K562 (cell line): ENCODE results near the gene GTPBP1. TPM values are rescaled to one million over a fixed set of nuclear protein-coding genes. Genes with fewer than 3 reads are reported as not detected.

Experiments used
- ATAC-seq: fragments of 200-7000 bp; cut with Tn5 transposase; 3 replicates; pipeline ENCODE4 v1.9.1; 2020; ENCODE audit warnings: moderate library complexity
- BruUV-seq: library from RNA; stranded (reverse); fragments of 400-500 nt; replicated peaks from 2 replicates; lab custom pipeline; 2021; lab: Mats Ljungman, UMichigan
- CTCF ChIA-PET: fragments of 300-600 bp; formaldehyde crosslinking; extraction: SDS; loops from one replicate; lab custom pipeline; 2021; ENCODE audit warnings: low intra/inter-chr PET ratio; lab: Yijun Ruan, JAX
- POLR2A ChIA-PET: fragments of 300-600, 350-650 bp; sonication (Branson Sonifier 250); formaldehyde crosslinking; extraction: SDS; loops from one replicate; lab custom pipeline; 2021; ENCODE audit warnings: antibody characterized with exemption, inconsistent platforms; lab: Yijun Ruan, JAX
- DNase-seq, 4 experiments: peaks; one replicate each; pipeline versions ENCODE4 v3.0.0 to v3.0.0-alpha.2; 2011 to 2018; ENCODE audit warnings: low spot score in 3 of 4, mixed read lengths in 3 of 4; ENCODE audit errors: extremely low read depth in 1 of 4
- FAIRE-seq: peaks from 2 replicates; lab custom pipeline; 2011; peaks lifted over from hg19 to GRCh38; lab: Jason Lieb, UNC
- H2AFZ ChIP-seq: 2 replicates; pipeline ENCODE4 v1.6.0; 2011; ENCODE audit warnings: low read depth, low read length, control low read depth, inconsistent platforms
- H3K27ac ChIP-seq: fragments of 200-600 bp; 3 replicates; pipeline ENCODE4 v1.8.0; 2011; ENCODE audit warnings: low read depth, mild to moderate bottlenecking, control low read depth, inconsistent platforms, low read length, moderate library complexity, mixed read lengths; ENCODE audit errors: extremely low read depth
- H3K27me3 ChIP-seq, 2 experiments: fragments of 300-600 bp in 1 of 2; 2 replicates in 1 of 2; 3 replicates in 1 of 2; pipeline versions ENCODE4 v1.6.0 to v1.8.0; 2011; ENCODE audit warnings: inconsistent platforms in 2 of 2, low read length in 2 of 2, mild to moderate bottlenecking in 1 of 2, mixed read lengths in 1 of 2, moderate library complexity in 1 of 2; ENCODE audit not compliant: control insufficient read depth in 2 of 2, insufficient read depth in 2 of 2
- H3K36me3 ChIP-seq: fragments of 300-600 bp; 3 replicates; pipeline ENCODE4 v1.8.0; 2011; ENCODE audit warnings: mild to moderate bottlenecking, low read length, inconsistent platforms; ENCODE audit not compliant: control insufficient read depth, insufficient read depth
- H3K4me1 ChIP-seq, 2 experiments: fragments of 200-600 bp in 1 of 2; replicated peaks in 1 of 2; 2 replicates in 1 of 2; 3 replicates in 1 of 2; pipeline versions ENCODE4 v1.5.1 to v1.8.0; 2011; ENCODE audit warnings: inconsistent platforms in 2 of 2, low read length in 2 of 2, mild to moderate bottlenecking in 1 of 2, mixed read lengths in 1 of 2, moderate library complexity in 1 of 2; ENCODE audit not compliant: control insufficient read depth in 2 of 2, insufficient read depth in 2 of 2
- H3K4me2 ChIP-seq: 2 replicates; pipeline ENCODE4 v1.6.1; 2011; ENCODE audit warnings: low read length, control low read depth, inconsistent platforms, mixed read lengths; ENCODE audit not compliant: insufficient read depth
- H3K4me3 ChIP-seq: fragments of 200-600 bp; sonication (generic), shearing (Covaris generic); 2 replicates; pipeline ENCODE4 v1.5.1; 2016; ENCODE audit warnings: control low read depth, inconsistent platforms
- H3K79me2 ChIP-seq: fragments of 200-600 bp; 3 replicates; pipeline ENCODE4 v1.8.0; 2011; ENCODE audit warnings: low read length, inconsistent platforms; ENCODE audit not compliant: control insufficient read depth, insufficient read depth
- H3K9ac ChIP-seq, 2 experiments: 2 replicates each; pipeline versions ENCODE4 v1.6.0 to v1.6.1; 2011; ENCODE audit warnings: low read depth in 2 of 2, low read length in 2 of 2, control low read depth in 1 of 2, inconsistent platforms in 1 of 2, mild to moderate bottlenecking in 1 of 2, mixed read lengths in 1 of 2; ENCODE audit not compliant: insufficient read depth in 1 of 2
- H3K9me1 ChIP-seq: one replicate; pipeline ENCODE4 v1.6.0; 2011; ENCODE audit warnings: inconsistent platforms, mild to moderate bottlenecking, low read length, moderate library complexity; ENCODE audit not compliant: control insufficient read depth, insufficient read depth
- H3K9me3 ChIP-seq: replicated peaks from 2 replicates; pipeline ENCODE4 v1.5.1; 2011; ENCODE audit warnings: low read depth, low read length, inconsistent platforms; ENCODE audit not compliant: control insufficient read depth, insufficient read depth
- H4K20me1 ChIP-seq: replicated peaks from 2 replicates; pipeline ENCODE4 v1.6.1; 2011; ENCODE audit warnings: low read length, inconsistent platforms, mixed read lengths; ENCODE audit not compliant: control insufficient read depth, insufficient read depth
- ELF2 ChIP-seq: fragments of 250-450 bp; sonication (Bioruptor Pico); IDR thresholded peaks from 2 replicates; pipeline ENCODE4 v1.5.0; 2021; ENCODE audit warnings: mild to moderate bottlenecking
- ETV1 ChIP-seq: fragments of 450-650 bp; conservative IDR thresholded peaks from 2 replicates; pipeline ENCODE4 v1.6.1; 2016; ENCODE audit warnings: missing genetic modification characterization, control low read depth, low read depth, missing compliant biosample characterization
- ETV6 ChIP-seq, 3 experiments: fragments of 150-350 bp in 1 of 3; sonication (generic) in 1 of 3; formaldehyde crosslinking in 1 of 3; IDR thresholded peaks; 2 replicates each; pipeline versions ENCODE4 v1.6.1 to v1.8.0; 2014 to 2022; ENCODE audit warnings: borderline replicate concordance in 2 of 3, low read depth in 2 of 3, antibody characterized with exemption in 1 of 3, low read length in 1 of 3, mild to moderate bottlenecking in 1 of 3, missing genetic modification reagents in 1 of 3
- NFE2L1 ChIP-seq: fragments of 450-650 bp; IDR thresholded peaks from 2 replicates; pipeline ENCODE4 v1.6.1; 2016; ENCODE audit warnings: missing genetic modification characterization, low read depth, mild to moderate bottlenecking, missing compliant biosample characterization, moderate library complexity, borderline replicate concordance
- SRSF3 ChIP-seq: fragments of 200-400 bp; formaldehyde crosslinking; IDR thresholded peaks from 2 replicates; pipeline ENCODE4 v1.6.1; 2016; ENCODE audit warnings: mild to moderate bottlenecking, low read length, moderate library complexity; ENCODE audit not compliant: insufficient read depth
- TBL1XR1 ChIP-seq, 2 experiments: IDR thresholded peaks; 2 replicates each; pipeline ENCODE4 v1.6.1; 2012; ENCODE audit warnings: improper control_type of control experiment in 2 of 2, low read length in 2 of 2, mild to moderate bottlenecking in 1 of 2
- ZNF239 ChIP-seq: fragments of 250-450 bp; sonication (Bioruptor Pico); IDR thresholded peaks from 2 replicates; pipeline ENCODE4 v1.4.0; 2020; ENCODE audit warnings: mild to moderate bottlenecking
- ZNF311 ChIP-seq: fragments of 250-450 bp; sonication (Bioruptor Pico); IDR thresholded peaks from 2 replicates; pipeline ENCODE4 v1.4.0; 2020; ENCODE audit warnings: mild to moderate bottlenecking, moderate library complexity
- WGBS: fragments of 100-300 bp; shearing (Covaris generic); methylation state at CpG from one replicate; pipeline ENCODE4 v1.1.6; 2016; ENCODE audit warnings: low coverage, mixed read lengths; ENCODE audit not compliant: insufficient coverage; ENCODE audit errors: missing lambda C conversion rate; 5-methylcytosine and 5-hydroxymethylcytosine counted together
- in situ Hi-C: fragments of 300-500 bp; cut with MboI; formaldehyde crosslinking; loops from 4 replicates; pipeline ENCODE4 v1.15.0; 2018; ENCODE audit warnings: inconsistent platforms, mixed read lengths
- intact Hi-C: fragments of 100-400 bp; cut with micrococcal nuclease; formaldehyde crosslinking; loops from 2 replicates; pipeline ENCODE4 v1.14.2; 2022
- polyA plus RNA-seq, 8 experiments: library from polyadenylated mRNA; depleted of rRNA in 4 of 8; stranded (reverse) in 5 of 8; unstranded in 3 of 8; fragments of >200 nt; fragmentation: Nextera tagmentation in 2 of 8; fragmentation: Illumina TruSeq in 1 of 8; extraction: Ambion mirVana in 2 of 8; extraction: Trizol in 1 of 8; gene quantifications; 2 replicates each; pipeline versions ENCODE4 v1.2.1 to v1.2.3, GENCODE V29; 2011 to 2014; ENCODE audit warnings: inconsistent platforms in 1 of 8, missing spikeins in 1 of 8
- total RNA-seq, 7 experiments: library from RNA; depleted of rRNA in 6 of 7; stranded (reverse); fragments of >200 nt in 6 of 7; fragmentation: Illumina TruSeq in 2 of 7; extraction: Trizol in 2 of 7; gene quantifications; 2 replicates each; pipeline versions ENCODE4 v1.2.1 to v1.2.3, GENCODE V29; 2011 to 2021; ENCODE audit warnings: low replicate concordance in 1 of 7
- TF ChIP-seq, protein P1 (sequence below): fragments of 450-650 bp; formaldehyde crosslinking; IDR thresholded peaks from 2 replicates; pipeline ENCODE4 v1.4.0; 2020; ENCODE audit warnings: mild to moderate bottlenecking, moderate library complexity
- TF ChIP-seq, protein P2 (sequence below), 2 experiments: fragments of 250-450 bp in 1 of 2; fragments of 450-650 bp in 1 of 2; sonication (Bioruptor Pico) in 1 of 2; IDR thresholded peaks; 2 replicates each; pipeline versions ENCODE4 v1.6.1 to v1.8.0; 2016 to 2021; ENCODE audit warnings: mild to moderate bottlenecking in 2 of 2, moderate library complexity in 2 of 2, missing compliant biosample characterization in 1 of 2, missing genetic modification characterization in 1 of 2
- TF ChIP-seq, protein P3 (sequence below): sonication (generic); formaldehyde crosslinking; IDR thresholded peaks from 2 replicates; pipeline ENCODE4 v1.8.0; 2023; ENCODE audit warnings: mild to moderate bottlenecking, missing genetic modification reagents
- TF ChIP-seq, protein P4 (sequence below): fragments of 450-650 bp; IDR thresholded peaks from 2 replicates; pipeline ENCODE4 v1.6.1; 2016
- TF ChIP-seq, protein P5 (sequence below): fragments of 450-650 bp; IDR thresholded peaks from one replicate; pipeline ENCODE4 v1.6.1; 2018; ENCODE audit warnings: mild to moderate bottlenecking, moderate library complexity; ENCODE audit not compliant: partially characterized antibody

Gene GTPBP1
- total and polyA plus RNA-seq, 9 of the 15 experiments (the other 6 are each of a cell fraction or from before 2014, with no cell fraction given): 0.83 to 53.2 (median 23.3) TPM

DNA sequence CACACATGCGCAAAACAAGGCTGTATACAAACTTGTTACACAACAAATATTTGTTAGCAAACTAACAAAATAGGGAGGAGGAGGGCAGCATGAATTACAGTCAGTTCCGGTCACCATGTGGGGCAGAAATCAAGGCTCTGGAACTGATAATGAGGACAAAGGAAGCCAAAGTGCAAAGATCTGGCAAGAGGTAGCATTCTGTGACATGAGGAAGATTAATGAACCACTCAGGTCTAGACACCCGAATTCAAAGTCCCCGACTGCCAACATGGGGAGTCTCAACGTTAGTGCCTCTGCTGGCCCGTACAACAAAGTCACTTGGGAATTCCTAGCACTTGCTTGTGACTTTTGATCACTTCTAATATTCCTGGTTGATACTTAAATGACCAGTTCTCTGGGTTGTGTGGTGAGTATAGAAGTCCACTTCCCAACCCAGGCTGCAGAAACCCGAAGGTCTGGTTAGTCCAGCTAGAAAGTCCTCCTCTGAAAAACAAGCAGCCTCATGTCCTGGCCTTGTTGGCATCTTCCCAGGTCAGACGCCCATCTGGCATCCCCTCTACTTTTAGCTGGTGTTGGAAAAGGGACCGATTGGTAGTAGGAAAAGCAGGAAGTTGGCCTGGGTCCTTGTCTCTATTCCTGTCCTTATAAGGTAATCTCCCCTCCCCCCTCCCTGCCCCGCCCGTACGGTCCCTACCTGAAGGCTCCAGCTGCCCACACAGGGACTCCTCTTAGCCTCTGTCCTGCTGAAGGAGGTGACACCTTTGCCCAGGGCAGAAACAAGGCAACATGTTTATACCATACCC lies 48.4 kb downstream of the GTPBP1 start:
- peaks cover 39% of the 10 kb centered on the region; the same call in 2 of the 3 replicates for H3K36me3 ChIP-seq
- H3K4me1 ChIP-seq: peaks cover 4 to 37% of the 10 kb centered on the region in 2 experiments; a peak in 4 of 5 replicates
- H3K9me1 ChIP-seq: no peaks in the 10 kb centered on the region
- ChIA-PET CTCF (no interaction called here), POLR2A (interaction anchor here (0.8 kb wide), 2 partner anchors 17 to 32 kb away, joined by 3 to 4 read pairs; no protein-coding TSS in a partner anchor)
- H3K9me3 ChIP-seq: no peaks in the 10 kb centered on the region
- ATAC-seq (peak; percentile 52; the same call in 2 of the 3 replicates), DNase-seq (peak in 2 of 4 experiments; percentile 28 to 43), FAIRE-seq (no peak)
- intact Hi-C loops: no loop called here
- H3K4me3 ChIP-seq: peak overlapping the region; percentile 62
- H3K27me3 ChIP-seq: no peaks in the 10 kb centered on the region
- H3K79me2 ChIP-seq: peaks cover 23% of the 10 kb centered on the region
- BruUV-seq: TSS peak; percentile 58
- H3K9ac ChIP-seq: peak overlapping the region; percentile 90 to 97; a peak in 3 of 4 replicates
- peak overlapping the region; percentile 48 for H3K27ac ChIP-seq
- 38% methylated on average over 8 of the region's 12 CpGs for WGBS
- no peak overlapping the region for H2AFZ ChIP-seq
- H3K4me2 ChIP-seq: peak overlapping the region; percentile 87
- in situ Hi-C loops: no loop called here
- no peaks in the 10 kb centered on the region; the same call in 1 of the 2 replicates for H4K20me1 ChIP-seq
- TF ChIP-seq ETV6 (IDR thresholded peaks at IDR 0.05; ENCODE audit: borderline replicate concordance in 1 of 2, low read depth in 2 of 2, low read length in 1 of 2): no peak
- TF ChIP-seq ETV6 (CRISPR knock-in tag; IDR thresholded peaks at IDR 0.05; ENCODE audit: borderline replicate concordance): no peak
- no peak for TF ChIP-seq ZNF311 (CRISPR knock-in tag)
- TF ChIP-seq, protein P1, sequence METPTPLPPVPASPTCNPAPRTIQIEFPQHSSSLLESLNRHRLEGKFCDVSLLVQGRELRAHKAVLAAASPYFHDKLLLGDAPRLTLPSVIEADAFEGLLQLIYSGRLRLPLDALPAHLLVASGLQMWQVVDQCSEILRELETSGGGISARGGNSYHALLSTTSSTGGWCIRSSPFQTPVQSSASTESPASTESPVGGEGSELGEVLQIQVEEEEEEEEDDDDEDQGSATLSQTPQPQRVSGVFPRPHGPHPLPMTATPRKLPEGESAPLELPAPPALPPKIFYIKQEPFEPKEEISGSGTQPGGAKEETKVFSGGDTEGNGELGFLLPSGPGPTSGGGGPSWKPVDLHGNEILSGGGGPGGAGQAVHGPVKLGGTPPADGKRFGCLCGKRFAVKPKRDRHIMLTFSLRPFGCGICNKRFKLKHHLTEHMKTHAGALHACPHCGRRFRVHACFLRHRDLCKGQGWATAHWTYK (CRISPR knock-in tag): no peak
- TF ChIP-seq NFE2L1: no peak
- TF ChIP-seq ETV1: peak; percentile 27; the same call in 1 of the 2 replicates
- no peak for TF ChIP-seq SRSF3
- TF ChIP-seq, protein P2, sequence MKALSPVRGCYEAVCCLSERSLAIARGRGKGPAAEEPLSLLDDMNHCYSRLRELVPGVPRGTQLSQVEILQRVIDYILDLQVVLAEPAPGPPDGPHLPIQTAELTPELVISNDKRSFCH (CRISPR knock-in tag; IDR thresholded peaks at IDR 0.05): no peak
- TF ChIP-seq, protein P2 (tag; IDR thresholded peaks at IDR 0.05): no peak
- TF ChIP-seq, protein P3, sequence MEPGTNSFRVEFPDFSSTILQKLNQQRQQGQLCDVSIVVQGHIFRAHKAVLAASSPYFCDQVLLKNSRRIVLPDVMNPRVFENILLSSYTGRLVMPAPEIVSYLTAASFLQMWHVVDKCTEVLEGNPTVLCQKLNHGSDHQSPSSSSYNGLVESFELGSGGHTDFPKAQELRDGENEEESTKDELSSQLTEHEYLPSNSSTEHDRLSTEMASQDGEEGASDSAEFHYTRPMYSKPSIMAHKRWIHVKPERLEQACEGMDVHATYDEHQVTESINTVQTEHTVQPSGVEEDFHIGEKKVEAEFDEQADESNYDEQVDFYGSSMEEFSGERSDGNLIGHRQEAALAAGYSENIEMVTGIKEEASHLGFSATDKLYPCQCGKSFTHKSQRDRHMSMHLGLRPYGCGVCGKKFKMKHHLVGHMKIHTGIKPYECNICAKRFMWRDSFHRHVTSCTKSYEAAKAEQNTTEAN: no peak
- no peak for TF ChIP-seq TBL1XR1 (IDR thresholded peaks at IDR 0.05; ENCODE audit: low read length in 2 of 2)
- TF ChIP-seq, protein P4, sequence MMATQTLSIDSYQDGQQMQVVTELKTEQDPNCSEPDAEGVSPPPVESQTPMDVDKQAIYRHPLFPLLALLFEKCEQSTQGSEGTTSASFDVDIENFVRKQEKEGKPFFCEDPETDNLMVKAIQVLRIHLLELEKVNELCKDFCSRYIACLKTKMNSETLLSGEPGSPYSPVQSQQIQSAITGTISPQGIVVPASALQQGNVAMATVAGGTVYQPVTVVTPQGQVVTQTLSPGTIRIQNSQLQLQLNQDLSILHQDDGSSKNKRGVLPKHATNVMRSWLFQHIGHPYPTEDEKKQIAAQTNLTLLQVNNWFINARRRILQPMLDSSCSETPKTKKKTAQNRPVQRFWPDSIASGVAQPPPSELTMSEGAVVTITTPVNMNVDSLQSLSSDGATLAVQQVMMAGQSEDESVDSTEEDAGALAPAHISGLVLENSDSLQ: peak; percentile 28; the same call in 1 of the 2 replicates
- no peak for TF ChIP-seq ELF2 (CRISPR knock-in tag)
- TF ChIP-seq, protein P5, sequence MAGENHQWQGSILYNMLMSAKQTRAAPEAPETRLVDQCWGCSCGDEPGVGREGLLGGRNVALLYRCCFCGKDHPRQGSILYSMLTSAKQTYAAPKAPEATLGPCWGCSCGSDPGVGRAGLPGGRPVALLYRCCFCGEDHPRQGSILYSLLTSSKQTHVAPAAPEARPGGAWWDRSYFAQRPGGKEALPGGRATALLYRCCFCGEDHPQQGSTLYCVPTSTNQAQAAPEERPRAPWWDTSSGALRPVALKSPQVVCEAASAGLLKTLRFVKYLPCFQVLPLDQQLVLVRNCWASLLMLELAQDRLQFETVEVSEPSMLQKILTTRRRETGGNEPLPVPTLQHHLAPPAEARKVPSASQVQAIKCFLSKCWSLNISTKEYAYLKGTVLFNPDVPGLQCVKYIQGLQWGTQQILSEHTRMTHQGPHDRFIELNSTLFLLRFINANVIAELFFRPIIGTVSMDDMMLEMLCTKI: no peak
- TF ChIP-seq ZNF239 (CRISPR knock-in tag): no peak
